ENCODE measurements around the gene DOK3.
A peak's percentile ranks its signal among the peaks of the same experiment; 100 is the strongest.

DOK3 gene

GRCh38 chr5:177509381-177509951, at the start of gene DOK3:
Gene DOK3, minus strand, starts transcription at chr5:177509826. Its CDS starts 286 bp downstream, at chr5:177509540.
- H3K27ac Mint-ChIP-seq, result peak within 1 kb of the TSS; percentile 96
- peaks cover 74% of the 10 kb centered on the region for H3K4me1 Mint-ChIP-seq (ENCODE audit: low read depth)
- peak within 1 kb of the TSS; percentile 97 for H3K4me3 Mint-ChIP-seq
- intact Hi-C loops (cut with micrococcal nuclease), result loop anchor here (1.0 to 5.0 kb wide), 2 partner anchors 8 to 107 kb away; partner anchors contain the start of gene PFN3
- H3K9me3 Mint-ChIP-seq, result no peaks in the 10 kb centered on the region
- H3K27me3 Mint-ChIP-seq, result no peaks in the 10 kb centered on the region
- H3K36me3 Mint-ChIP-seq (ENCODE audit: low read depth), result peaks cover 81% of the 10 kb centered on the region

DNA sequence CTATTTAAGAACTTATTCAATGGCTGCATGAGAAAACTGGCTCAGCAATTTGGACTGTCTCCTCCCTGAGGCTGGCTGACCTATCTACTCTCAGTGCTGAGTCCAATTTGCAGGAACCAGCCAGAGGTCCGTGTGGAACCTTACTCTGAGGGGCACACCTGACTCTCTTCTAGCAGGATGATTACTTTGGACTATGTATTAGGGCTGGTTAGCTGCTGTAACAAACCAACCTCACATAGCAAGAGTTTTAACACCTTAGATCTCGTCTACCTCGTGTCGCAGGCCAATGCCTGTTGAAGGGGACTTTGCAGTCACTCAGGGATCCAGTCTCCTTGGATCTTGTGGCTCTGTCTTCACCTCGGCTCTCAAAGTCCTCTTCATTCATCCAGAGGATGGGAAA, 48.2 kb upstream of the DOK3 start:
- H3K4me3 Mint-ChIP-seq, result no peak overlapping the region
- intact Hi-C loops (cut with micrococcal nuclease), result no loop called here

DNA sequence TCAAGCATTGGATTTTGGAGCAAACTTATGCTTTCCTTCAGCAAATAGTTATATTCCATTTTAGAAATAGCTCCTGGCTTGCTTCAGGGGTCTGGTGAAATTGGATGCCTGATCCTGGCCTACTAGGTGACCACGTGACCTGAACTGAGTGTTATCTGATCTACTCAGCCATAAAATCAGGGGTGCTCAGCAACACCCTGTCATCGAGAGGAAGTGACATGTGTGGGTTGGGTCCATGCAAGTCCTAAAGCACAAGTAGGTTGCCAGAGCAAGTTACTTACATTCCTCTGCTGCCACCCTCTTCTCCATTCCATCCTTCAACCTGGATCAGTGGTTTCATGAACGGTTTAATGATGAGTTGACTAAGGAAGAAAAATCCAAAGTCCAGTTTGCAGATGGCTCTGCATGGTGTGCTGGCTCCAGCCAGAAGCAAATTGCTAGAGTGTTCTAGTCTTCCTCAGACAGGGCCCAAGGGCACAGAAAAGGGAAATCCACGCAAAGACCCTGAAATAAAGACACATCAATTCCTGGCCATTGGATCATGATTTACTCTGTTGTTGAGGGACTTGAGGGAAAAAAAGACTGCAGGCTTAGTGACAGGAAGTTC, 47.5 kb upstream of the DOK3 start:
- peaks cover 2% of the 10 kb centered on the region for H3K27me3 Mint-ChIP-seq
- H3K9me3 Mint-ChIP-seq, result no peaks in the 10 kb centered on the region
- no peak overlapping the region for H3K4me3 Mint-ChIP-seq
- peaks cover 15% of the 10 kb centered on the region for H3K36me3 Mint-ChIP-seq (ENCODE audit: low read depth)
- intact Hi-C loops (cut with micrococcal nuclease), result no loop called here
- no peak overlapping the region for H3K27ac Mint-ChIP-seq
- H3K4me1 Mint-ChIP-seq (ENCODE audit: low read depth), result peaks cover 23% of the 10 kb centered on the region

More for the DNA sequence above, 48.2 kb upstream of the DOK3 start:
- Mint-ChIP-seq H3K27ac (no peak overlapping the region), H3K9me3 (no peaks in the 10 kb centered on the region), H3K27me3 (peaks cover 2% of the 10 kb centered on the region), H3K4me1 (ENCODE audit: low read depth) (peaks cover 16% of the 10 kb centered on the region), H3K36me3 (ENCODE audit: low read depth) (peaks cover 9% of the 10 kb centered on the region)

DNA sequence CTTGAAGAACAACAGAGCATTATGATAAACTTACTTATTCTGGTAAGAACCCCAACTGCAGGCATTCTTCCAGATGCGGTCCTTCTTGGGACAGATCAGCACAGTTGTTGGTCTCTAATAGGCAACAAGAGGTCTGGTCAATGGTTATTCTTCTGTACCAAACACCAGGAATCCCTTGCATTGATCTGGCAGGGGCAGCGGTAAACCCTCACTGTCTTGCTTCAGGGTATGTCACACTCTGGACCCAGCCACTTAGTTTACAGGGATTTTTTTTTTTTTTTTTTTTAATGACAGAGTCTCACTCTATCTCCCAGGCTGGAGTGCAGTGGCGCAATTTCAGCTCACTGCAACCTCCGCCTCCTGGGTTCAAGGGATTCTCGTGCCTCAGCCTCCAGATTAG, 46.0 kb upstream of the DOK3 start:
- intact Hi-C loops (cut with micrococcal nuclease), result no loop called here
- peaks cover 2% of the 10 kb centered on the region for H3K27me3 Mint-ChIP-seq
- H3K36me3 Mint-ChIP-seq (ENCODE audit: low read depth), result peaks cover 24% of the 10 kb centered on the region
- no peak overlapping the region for H3K27ac Mint-ChIP-seq
- H3K4me3 Mint-ChIP-seq, result no peak overlapping the region
- H3K4me1 Mint-ChIP-seq (ENCODE audit: low read depth), result peaks cover 26% of the 10 kb centered on the region
- H3K9me3 Mint-ChIP-seq, result no peaks in the 10 kb centered on the region

GRCh38 chr5:177555228-177555627, 45.6 kb upstream of the DOK3 start:
- Mint-ChIP-seq H3K4me1 (ENCODE audit: low read depth) (peaks cover 29% of the 10 kb centered on the region), H3K27ac (no peak overlapping the region), H3K27me3 (peaks cover 2% of the 10 kb centered on the region), H3K36me3 (ENCODE audit: low read depth) (peaks cover 25% of the 10 kb centered on the region), H3K4me3 (no peak overlapping the region), H3K9me3 (no peaks in the 10 kb centered on the region)
- intact Hi-C loops (cut with micrococcal nuclease), result no loop called here

DNA sequence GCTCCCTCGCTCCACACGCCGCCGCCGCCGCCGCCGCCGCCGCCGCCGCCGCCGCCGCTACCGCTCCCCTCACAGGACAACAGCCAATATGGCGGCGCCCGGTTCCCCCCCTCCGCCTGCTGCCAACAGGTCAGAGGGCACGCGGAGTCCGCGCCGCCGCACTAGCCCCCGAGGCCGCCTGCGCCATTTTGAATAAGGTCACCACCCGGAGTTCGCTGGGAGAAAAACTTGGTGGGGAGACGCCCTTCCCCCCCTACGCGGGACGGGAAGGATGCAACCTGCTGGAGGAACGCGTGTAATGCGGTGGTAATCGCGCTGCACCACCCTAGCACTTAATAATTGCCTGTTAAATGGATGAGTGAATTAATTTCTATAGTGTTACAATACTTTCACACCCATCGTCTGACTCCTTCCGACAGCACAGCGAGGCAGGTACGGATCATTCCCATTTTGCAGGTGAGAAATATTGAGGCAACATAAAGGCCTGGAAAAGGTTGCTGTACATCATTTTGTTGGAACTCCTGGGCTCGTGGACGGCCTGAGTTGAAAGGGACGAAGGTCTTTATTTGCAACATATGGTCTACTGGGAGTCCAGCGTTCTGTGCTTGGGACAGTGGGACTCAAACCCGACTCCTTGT, 45.0 kb upstream of the DOK3 start, which contains the start of gene FAM193B:
FAM193B (minus strand) TSS at position 90 of the 638 bp plus-strand sequence. CDS start 105 bp downstream, outside the sequence.
- Mint-ChIP-seq H3K4me3 (peak within 1 kb of the TSS; percentile 81), H3K27me3 (peaks cover 2% of the 10 kb centered on the region), H3K4me1 (ENCODE audit: low read depth) (peaks cover 32% of the 10 kb centered on the region), H3K27ac (peak within 1 kb of the TSS; percentile 56), H3K9me3 (no peaks in the 10 kb centered on the region), H3K36me3 (ENCODE audit: low read depth) (peaks cover 25% of the 10 kb centered on the region)
- intact Hi-C loops (cut with micrococcal nuclease), result loop anchor here (1.0 to 5.0 kb wide), 2 partner anchors 37 to 43 kb away; no protein-coding TSS in a partner anchor

- peaks cover 33% of the 10 kb centered on the region for H3K4me1 Mint-ChIP-seq (ENCODE audit: low read depth)
- H3K27ac Mint-ChIP-seq, result peak overlapping the region; percentile 56
- H3K27me3 Mint-ChIP-seq, result peaks cover 2% of the 10 kb centered on the region
- peak overlapping the region; percentile 81 for H3K4me3 Mint-ChIP-seq
- intact Hi-C loops (cut with micrococcal nuclease), result loop anchor here (1.0 to 5.0 kb wide), 2 partner anchors 37 to 43 kb away; no protein-coding TSS in a partner anchor
- peaks cover 25% of the 10 kb centered on the region for H3K36me3 Mint-ChIP-seq (ENCODE audit: low read depth)
- H3K9me3 Mint-ChIP-seq, result no peaks in the 10 kb centered on the region
Observed at GRCh38 chr5:177553671-177554429, 44.2 kb upstream of the DOK3 start.

- H3K4me1 Mint-ChIP-seq (ENCODE audit: low read depth), result peaks cover 42% of the 10 kb centered on the region
- intact Hi-C loops (cut with micrococcal nuclease), result loop anchor here (5.0 kb wide), 1 partner anchor 44 kb away; no protein-coding TSS in a partner anchor
- H3K27me3 Mint-ChIP-seq, result peaks cover 2% of the 10 kb centered on the region
- H3K36me3 Mint-ChIP-seq (ENCODE audit: low read depth), result peaks cover 25% of the 10 kb centered on the region
- H3K4me3 Mint-ChIP-seq, result peak overlapping the region; percentile 81
- peak overlapping the region; percentile 56 for H3K27ac Mint-ChIP-seq
- no peaks in the 10 kb centered on the region for H3K9me3 Mint-ChIP-seq
Observed at GRCh38 chr5:177552839-177553455, 43.3 kb upstream of the DOK3 start.

DNA sequence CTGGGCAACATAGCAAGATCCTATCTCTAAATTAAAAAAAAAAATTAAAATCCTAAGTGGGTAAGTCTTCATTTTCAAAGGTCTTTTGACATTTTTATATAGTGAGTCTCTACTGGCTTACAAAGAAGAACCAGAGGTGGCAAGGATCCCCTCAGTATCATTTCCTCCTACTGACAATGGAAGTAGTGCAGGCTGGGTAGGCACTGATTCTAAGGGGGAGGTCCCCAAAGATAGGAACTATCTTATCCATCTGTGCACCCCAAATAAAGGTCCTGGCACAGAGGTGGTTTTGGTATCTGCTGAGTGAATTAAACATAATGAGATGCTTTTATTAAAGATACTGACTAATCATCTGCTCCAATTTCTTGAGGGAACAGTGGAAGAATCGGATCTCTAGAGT, 40.5 kb upstream of the DOK3 start:
- no peak overlapping the region for H3K4me3 Mint-ChIP-seq
- intact Hi-C loops (cut with micrococcal nuclease), result loop anchor here (5.0 kb wide), 1 partner anchor 47 kb away; no protein-coding TSS in a partner anchor
- no peaks in the 10 kb centered on the region for H3K9me3 Mint-ChIP-seq
- peaks cover 63% of the 10 kb centered on the region for H3K4me1 Mint-ChIP-seq (ENCODE audit: low read depth)
- no peaks in the 10 kb centered on the region for H3K27me3 Mint-ChIP-seq
- H3K36me3 Mint-ChIP-seq (ENCODE audit: low read depth), result peaks cover 30% of the 10 kb centered on the region
- H3K27ac Mint-ChIP-seq, result no peak overlapping the region

- Mint-ChIP-seq H3K27me3 (no peaks in the 10 kb centered on the region), H3K36me3 (ENCODE audit: low read depth) (peaks cover 37% of the 10 kb centered on the region), H3K4me3 (no peak overlapping the region), H3K9me3 (no peaks in the 10 kb centered on the region), H3K4me1 (ENCODE audit: low read depth) (peaks cover 54% of the 10 kb centered on the region), H3K27ac (no peak overlapping the region)
- intact Hi-C loops (cut with micrococcal nuclease), result no loop called here
Observed at GRCh38 chr5:177548495-177548894, 38.9 kb upstream of the DOK3 start.

DNA sequence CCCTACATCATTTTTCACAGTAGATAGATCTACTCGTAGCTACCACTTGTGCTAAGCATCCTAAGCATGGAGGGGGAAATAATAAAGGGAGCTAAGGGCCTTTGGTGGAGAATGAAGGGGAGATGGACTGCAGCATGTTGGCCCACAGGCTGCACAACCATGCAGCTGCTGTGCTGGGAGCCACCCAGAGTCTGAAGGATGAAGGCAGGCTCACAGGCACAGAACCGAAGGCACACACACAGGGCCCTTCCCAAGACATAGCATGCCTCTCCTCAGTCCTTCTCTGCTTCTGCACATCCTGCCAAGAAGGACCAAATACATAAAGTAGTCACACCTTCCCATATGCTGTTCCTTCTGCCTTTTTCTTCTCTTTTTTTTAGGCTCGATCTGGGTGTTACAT, 38.1 kb upstream of the DOK3 start:
- Mint-ChIP-seq H3K4me3 (no peak overlapping the region), H3K27me3 (no peaks in the 10 kb centered on the region), H3K9me3 (no peaks in the 10 kb centered on the region), H3K27ac (no peak overlapping the region), H3K36me3 (ENCODE audit: low read depth) (peaks cover 32% of the 10 kb centered on the region), H3K4me1 (ENCODE audit: low read depth) (peaks cover 46% of the 10 kb centered on the region)
- intact Hi-C loops (cut with micrococcal nuclease), result no loop called here

DNA sequence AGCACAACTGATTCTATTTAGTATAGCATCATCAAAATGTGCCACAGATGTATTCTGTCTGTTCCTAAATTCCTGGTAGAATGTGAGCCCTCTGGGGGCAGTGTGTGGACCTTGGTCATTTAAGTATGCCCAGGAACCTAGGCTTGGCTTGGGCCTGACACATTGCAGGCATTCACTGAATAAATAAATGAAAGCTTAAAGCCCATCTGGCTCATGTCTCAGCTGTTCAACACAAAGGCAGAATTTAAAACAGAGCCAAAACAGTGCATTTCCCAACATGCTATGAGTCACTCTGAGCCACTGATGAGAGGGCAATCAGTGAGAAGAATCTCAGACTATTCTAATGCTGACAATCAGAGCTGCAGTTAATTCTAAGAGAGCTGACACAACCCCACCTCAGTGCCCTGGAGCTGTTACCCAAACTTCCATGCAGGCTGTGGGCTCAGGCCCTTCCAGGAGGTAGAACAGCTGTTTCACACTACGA, 36.7 kb upstream of the DOK3 start:
- Mint-ChIP-seq H3K4me3 (no peak overlapping the region), H3K27ac (peak overlapping the region; percentile 50), H3K27me3 (no peaks in the 10 kb centered on the region), H3K36me3 (ENCODE audit: low read depth) (peaks cover 29% of the 10 kb centered on the region), H3K4me1 (ENCODE audit: low read depth) (peaks cover 37% of the 10 kb centered on the region), H3K9me3 (no peaks in the 10 kb centered on the region)
- intact Hi-C loops (cut with micrococcal nuclease), result no loop called here
